HepG2 (cell line): ENCODE measurements around the gene GTPBP6. TPM values are rescaled to one million over a fixed set of nuclear protein-coding genes. Genes with fewer than 3 reads are reported as not detected.
A peak's percentile ranks its signal among the peaks of the same experiment; 100 is the strongest.

Experiments used
- AGO1 ChIP-seq: fragments of 200-400 bp; formaldehyde crosslinking; IDR thresholded peaks from 2 replicates; pipeline ENCODE4 v1.6.1; 2017; ENCODE audit warnings: mild to moderate bottlenecking, low read depth, low read length, moderate library complexity; ENCODE audit not compliant: poor library complexity, severe bottlenecking
- CBX2 ChIP-seq, 2 experiments: fragments of 200-600 bp in 1 of 2; sonication (generic); formaldehyde crosslinking in 1 of 2; IDR thresholded peaks; 2 replicates each; pipeline versions ENCODE4 v1.7.0 to v1.8.1; 2018 to 2022; ENCODE audit warnings: low read depth in 2 of 2, low read length in 1 of 2, mild to moderate bottlenecking in 1 of 2, missing genetic modification reagents in 1 of 2
- ELF3 ChIP-seq: IDR thresholded peaks from 2 replicates; pipeline ENCODE4 v1.6.1; 2016; ENCODE audit warnings: missing genetic modification reagents, missing compliant biosample characterization
- GATAD1 ChIP-seq: IDR thresholded peaks from 2 replicates; pipeline ENCODE4 v1.6.1; 2016; ENCODE audit warnings: missing genetic modification reagents, missing compliant biosample characterization
- KLF9 ChIP-seq: IDR thresholded peaks from 2 replicates; pipeline ENCODE4 v1.6.1; 2016; ENCODE audit warnings: low read depth
- SYNCRIP ChIP-seq: fragments of 200-400 bp; formaldehyde crosslinking; IDR thresholded peaks from 2 replicates; pipeline ENCODE4 v1.6.1; 2018; ENCODE audit warnings: mild to moderate bottlenecking, low read depth, low read length; ENCODE audit not compliant: insufficient read depth
- ZFP90 ChIP-seq: sonication (generic); formaldehyde crosslinking; IDR thresholded peaks from 2 replicates; pipeline ENCODE4 v1.8.0; 2022; ENCODE audit warnings: missing genetic modification reagents, mild to moderate bottlenecking, inconsistent platforms, borderline replicate concordance
- ZMYM4 ChIP-seq: sonication (generic); formaldehyde crosslinking; IDR thresholded peaks from 2 replicates; pipeline ENCODE4 v1.8.1; 2023; ENCODE audit warnings: mild to moderate bottlenecking, missing genetic modification reagents
- ZNF543 ChIP-seq: sonication (generic); formaldehyde crosslinking; IDR thresholded peaks from 2 replicates; pipeline ENCODE4 v1.4.0; 2020; ENCODE audit warnings: mild to moderate bottlenecking, missing genetic modification reagents
- ZNF644 ChIP-seq: IDR thresholded peaks from 2 replicates; pipeline ENCODE4 v1.6.1; 2016; ENCODE audit warnings: low read depth
- ZNF678 ChIP-seq: sonication (generic); formaldehyde crosslinking; IDR thresholded peaks from 2 replicates; pipeline ENCODE4 v1.4.0; 2020; ENCODE audit warnings: mild to moderate bottlenecking, missing genetic modification reagents
- ZNF773 ChIP-seq: sonication (generic); formaldehyde crosslinking; IDR thresholded peaks from 2 replicates; pipeline ENCODE4 v1.4.0; 2020; ENCODE audit warnings: missing genetic modification reagents, borderline replicate concordance
- ZNF780A ChIP-seq: sonication (generic); formaldehyde crosslinking; IDR thresholded peaks from 2 replicates; pipeline ENCODE4 v1.8.0; 2022; ENCODE audit warnings: mild to moderate bottlenecking, missing genetic modification reagents, moderate library complexity
- ZZZ3 ChIP-seq: sonication (generic); formaldehyde crosslinking; IDR thresholded peaks from 2 replicates; pipeline ENCODE4 v1.4.0; 2020; ENCODE audit warnings: missing genetic modification reagents, mild to moderate bottlenecking, borderline replicate concordance
- polyA plus RNA-seq, 8 experiments: library from polyadenylated mRNA; depleted of rRNA in 3 of 8; stranded (reverse) in 7 of 8; unstranded in 1 of 8; fragments of >200 nt; fragmentation: Illumina TruSeq in 4 of 8; extraction: Trizol in 4 of 8; gene quantifications; 2 replicates each; pipeline versions ENCODE4 v1.2.1 to v1.2.3, GENCODE V29; 2011 to 2016; ENCODE audit warnings: low read depth in 4 of 8, missing spikeins in 1 of 8, mixed read lengths in 1 of 8; ENCODE audit not compliant: insufficient read depth in 1 of 8
- total RNA-seq, 5 experiments: library from RNA; depleted of rRNA; stranded (reverse); fragments of >200 nt; fragmentation: Illumina TruSeq; extraction: Trizol; gene quantifications; 2 replicates each; pipeline ENCODE4 v1.2.3, GENCODE V29; 2016; ENCODE audit warnings: low read depth in 1 of 5
- TF ChIP-seq, protein P1 (sequence below): sonication (generic); formaldehyde crosslinking; IDR thresholded peaks from 2 replicates; pipeline ENCODE4 v1.5.0; 2020; ENCODE audit warnings: missing genetic modification reagents
- TF ChIP-seq, protein P2 (sequence below): IDR thresholded peaks from 2 replicates; pipeline ENCODE4 v1.6.1; 2016; ENCODE audit warnings: control low read depth
- TF ChIP-seq, protein P3 (sequence below): sonication (generic); formaldehyde crosslinking; IDR thresholded peaks from 2 replicates; pipeline ENCODE4 v1.5.0; 2020; ENCODE audit warnings: missing genetic modification reagents
- TF ChIP-seq, protein P4 (sequence below): IDR thresholded peaks from 2 replicates; pipeline ENCODE4 v1.6.1; 2016; ENCODE audit warnings: mild to moderate bottlenecking, missing biosample characterization, missing genetic modification reagents
- TF ChIP-seq, protein P5 (sequence below), 2 experiments: sonication (generic) in 1 of 2; formaldehyde crosslinking in 1 of 2; IDR thresholded peaks; 2 replicates each; pipeline versions ENCODE4 v1.5.1 to v1.6.1; 2011 to 2020; ENCODE audit warnings: borderline replicate concordance in 1 of 2, low read depth in 1 of 2, low read length in 1 of 2, mild to moderate bottlenecking in 1 of 2, missing genetic modification reagents in 1 of 2, moderate library complexity in 1 of 2
- TF ChIP-seq, protein P6 (sequence below): sonication (generic); formaldehyde crosslinking; IDR thresholded peaks from 2 replicates; pipeline ENCODE4 v1.8.1; 2023; ENCODE audit warnings: mild to moderate bottlenecking, missing genetic modification reagents

Gene GTPBP6
- total and polyA plus RNA-seq, 2 of the 13 experiments (the other 11 are each of a cell fraction or from before 2014, with no cell fraction given), result 20.2 to 39.6 TPM

DNA sequence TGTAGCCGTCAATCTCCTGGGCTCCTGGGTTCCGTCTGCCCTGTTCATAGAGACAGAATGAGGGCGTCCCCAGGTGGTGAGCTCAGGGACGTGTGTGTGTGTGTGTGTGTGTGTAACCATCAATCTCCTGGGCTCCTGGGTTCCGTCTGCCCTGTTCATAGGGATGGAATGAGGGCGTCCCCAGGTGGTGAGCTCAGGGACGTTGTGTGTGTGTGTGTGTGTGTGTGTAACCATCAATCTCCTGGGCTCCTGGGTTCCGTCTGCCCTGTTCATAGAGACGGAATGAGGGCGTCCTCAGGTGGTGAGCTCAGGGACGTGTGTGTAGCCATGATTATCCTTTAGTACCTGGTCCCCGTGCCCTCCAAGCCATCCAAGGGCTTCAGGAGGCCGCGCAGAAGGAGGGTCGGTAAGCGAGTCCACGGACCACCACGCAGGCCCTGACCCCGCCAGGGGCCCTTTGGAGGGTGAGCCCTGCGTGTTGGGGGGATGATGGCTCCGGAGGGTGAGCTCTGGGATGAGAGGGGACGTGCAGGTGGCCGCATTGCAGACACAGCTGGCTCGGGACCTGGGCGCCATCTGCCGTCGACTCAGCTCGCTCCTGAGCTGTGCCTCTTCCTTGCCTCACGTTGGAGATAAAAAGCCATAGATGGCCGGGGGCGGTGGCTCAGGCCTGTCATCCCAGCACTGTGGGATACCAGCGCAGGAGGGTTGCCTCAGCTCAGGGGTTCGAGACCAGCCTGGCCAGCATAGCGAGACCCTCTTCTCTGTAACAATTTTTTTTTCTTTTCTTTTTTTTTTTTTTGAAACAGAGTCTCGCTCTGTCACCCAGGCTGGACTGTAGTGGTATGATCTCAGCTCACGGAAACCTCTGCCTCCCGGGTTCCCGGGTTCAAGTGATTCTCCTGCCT is 5.4 kb upstream of the GTPBP6 start (continued):
- TF ChIP-seq, protein P1, sequence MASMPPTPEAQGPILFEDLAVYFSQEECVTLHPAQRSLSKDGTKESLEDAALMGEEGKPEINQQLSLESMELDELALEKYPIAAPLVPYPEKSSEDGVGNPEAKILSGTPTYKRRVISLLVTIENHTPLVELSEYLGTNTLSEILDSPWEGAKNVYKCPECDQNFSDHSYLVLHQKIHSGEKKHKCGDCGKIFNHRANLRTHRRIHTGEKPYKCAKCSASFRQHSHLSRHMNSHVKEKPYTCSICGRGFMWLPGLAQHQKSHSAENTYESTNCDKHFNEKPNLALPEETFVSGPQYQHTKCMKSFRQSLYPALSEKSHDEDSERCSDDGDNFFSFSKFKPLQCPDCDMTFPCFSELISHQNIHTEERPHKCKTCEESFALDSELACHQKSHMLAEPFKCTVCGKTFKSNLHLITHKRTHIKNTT (CRISPR knock-in tag), result no peak
- no peak for TF ChIP-seq ZMYM4 (CRISPR knock-in tag)
- no peak for TF ChIP-seq ZNF644 (CRISPR knock-in tag)
- TF ChIP-seq, protein P2, sequence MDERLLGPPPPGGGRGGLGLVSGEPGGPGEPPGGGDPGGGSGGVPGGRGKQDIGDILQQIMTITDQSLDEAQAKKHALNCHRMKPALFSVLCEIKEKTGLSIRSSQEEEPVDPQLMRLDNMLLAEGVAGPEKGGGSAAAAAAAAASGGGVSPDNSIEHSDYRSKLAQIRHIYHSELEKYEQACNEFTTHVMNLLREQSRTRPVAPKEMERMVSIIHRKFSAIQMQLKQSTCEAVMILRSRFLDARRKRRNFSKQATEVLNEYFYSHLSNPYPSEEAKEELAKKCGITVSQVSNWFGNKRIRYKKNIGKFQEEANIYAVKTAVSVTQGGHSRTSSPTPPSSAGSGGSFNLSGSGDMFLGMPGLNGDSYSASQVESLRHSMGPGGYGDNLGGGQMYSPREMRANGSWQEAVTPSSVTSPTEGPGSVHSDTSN, result peak; percentile 10; the same call in 1 of the 2 replicates
- peak; percentile 87 for TF ChIP-seq AGO1
- no peak for TF ChIP-seq GATAD1
- TF ChIP-seq, protein P3, sequence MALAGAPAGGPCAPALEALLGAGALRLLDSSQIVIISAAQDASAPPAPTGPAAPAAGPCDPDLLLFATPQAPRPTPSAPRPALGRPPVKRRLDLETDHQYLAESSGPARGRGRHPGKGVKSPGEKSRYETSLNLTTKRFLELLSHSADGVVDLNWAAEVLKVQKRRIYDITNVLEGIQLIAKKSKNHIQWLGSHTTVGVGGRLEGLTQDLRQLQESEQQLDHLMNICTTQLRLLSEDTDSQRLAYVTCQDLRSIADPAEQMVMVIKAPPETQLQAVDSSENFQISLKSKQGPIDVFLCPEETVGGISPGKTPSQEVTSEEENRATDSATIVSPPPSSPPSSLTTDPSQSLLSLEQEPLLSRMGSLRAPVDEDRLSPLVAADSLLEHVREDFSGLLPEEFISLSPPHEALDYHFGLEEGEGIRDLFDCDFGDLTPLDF (CRISPR knock-in tag), result no peak
- TF ChIP-seq, protein P4, sequence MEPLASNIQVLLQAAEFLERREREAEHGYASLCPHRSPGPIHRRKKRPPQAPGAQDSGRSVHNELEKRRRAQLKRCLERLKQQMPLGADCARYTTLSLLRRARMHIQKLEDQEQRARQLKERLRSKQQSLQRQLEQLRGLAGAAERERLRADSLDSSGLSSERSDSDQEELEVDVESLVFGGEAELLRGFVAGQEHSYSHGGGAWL (CRISPR knock-in tag), result no peak; the same call in 1 of the 2 replicates
- TF ChIP-seq KLF9 (CRISPR knock-in tag), result no peak
- TF ChIP-seq, protein P5, sequence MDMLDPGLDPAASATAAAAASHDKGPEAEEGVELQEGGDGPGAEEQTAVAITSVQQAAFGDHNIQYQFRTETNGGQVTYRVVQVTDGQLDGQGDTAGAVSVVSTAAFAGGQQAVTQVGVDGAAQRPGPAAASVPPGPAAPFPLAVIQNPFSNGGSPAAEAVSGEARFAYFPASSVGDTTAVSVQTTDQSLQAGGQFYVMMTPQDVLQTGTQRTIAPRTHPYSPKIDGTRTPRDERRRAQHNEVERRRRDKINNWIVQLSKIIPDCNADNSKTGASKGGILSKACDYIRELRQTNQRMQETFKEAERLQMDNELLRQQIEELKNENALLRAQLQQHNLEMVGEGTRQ (IDR thresholded peaks at IDR 0.05; ENCODE audit: low read depth, low read length), result no peak
- TF ChIP-seq, protein P5 (CRISPR knock-in tag; IDR thresholded peaks at IDR 0.05; ENCODE audit: borderline replicate concordance), result no peak
- no peak for TF ChIP-seq SYNCRIP
- TF ChIP-seq ZNF543 (CRISPR knock-in tag), result no peak
- TF ChIP-seq ZNF678, result no peak
- peak; percentile 71; the same call in 1 of the 2 replicates for TF ChIP-seq ZFP90
- TF ChIP-seq ZZZ3 (CRISPR knock-in tag), result no peak
- TF ChIP-seq, protein P6, sequence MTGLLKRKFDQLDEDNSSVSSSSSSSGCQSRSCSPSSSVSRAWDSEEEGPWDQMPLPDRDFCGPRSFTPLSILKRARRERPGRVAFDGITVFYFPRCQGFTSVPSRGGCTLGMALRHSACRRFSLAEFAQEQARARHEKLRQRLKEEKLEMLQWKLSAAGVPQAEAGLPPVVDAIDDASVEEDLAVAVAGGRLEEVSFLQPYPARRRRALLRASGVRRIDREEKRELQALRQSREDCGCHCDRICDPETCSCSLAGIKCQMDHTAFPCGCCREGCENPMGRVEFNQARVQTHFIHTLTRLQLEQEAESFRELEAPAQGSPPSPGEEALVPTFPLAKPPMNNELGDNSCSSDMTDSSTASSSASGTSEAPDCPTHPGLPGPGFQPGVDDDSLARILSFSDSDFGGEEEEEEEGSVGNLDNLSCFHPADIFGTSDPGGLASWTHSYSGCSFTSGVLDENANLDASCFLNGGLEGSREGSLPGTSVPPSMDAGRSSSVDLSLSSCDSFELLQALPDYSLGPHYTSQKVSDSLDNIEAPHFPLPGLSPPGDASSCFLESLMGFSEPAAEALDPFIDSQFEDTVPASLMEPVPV (CRISPR knock-in tag), result no peak
- TF ChIP-seq CBX2 (IDR thresholded peaks at IDR 0.05; ENCODE audit: low read depth, low read length), result no peak
- no peak for TF ChIP-seq CBX2 (CRISPR knock-in tag; IDR thresholded peaks at IDR 0.05; ENCODE audit: low read depth)
- 0 out of 2 replicates have a peak, but pooled peaks have one; percentile 6 for TF ChIP-seq ELF3 (CRISPR knock-in tag)
- TF ChIP-seq ZNF773 (CRISPR knock-in tag), result no peak
- TF ChIP-seq ZNF780A, result no peak
